Measurements from ENCODE around the gene MYO16. TPM values are rescaled to one million over a fixed set of nuclear protein-coding genes. Genes with fewer than 3 reads are reported as not detected.

Gene MYO16
- total RNA-seq, 4 donors from 2014 or later: under 0.01 to 0.21 TPM; not detected in 2

- TF ChIP-seq CTCF (IDR thresholded peaks at IDR 0.05) (no peak), EP300 (IDR thresholded peaks at IDR 0.05) (no peak), POLR2A (IDR thresholded peaks at IDR 0.05) (no peak)
- Histone ChIP-seq H3K4me1 (no peaks in the 10 kb centered on the region), H3K4me3 (no peak overlapping the region), H3K9me3 (no peaks in the 10 kb centered on the region), H3K27ac (no peak overlapping the region), H3K27me3 (no peaks in the 10 kb centered on the region), H3K36me3 (no peaks in the 10 kb centered on the region)
- 51 to 73% methylated on average over 3 of the region's 3 CpGs for whole genome bisulfite sequencing, 2 donors
- no peak for DNase-seq (ENCODE audit: low spot score in 2 of 2)
Observed at GRCh38 chr13:108785844-108786243, 156.4 kb downstream of the MYO16 start.

DNA sequence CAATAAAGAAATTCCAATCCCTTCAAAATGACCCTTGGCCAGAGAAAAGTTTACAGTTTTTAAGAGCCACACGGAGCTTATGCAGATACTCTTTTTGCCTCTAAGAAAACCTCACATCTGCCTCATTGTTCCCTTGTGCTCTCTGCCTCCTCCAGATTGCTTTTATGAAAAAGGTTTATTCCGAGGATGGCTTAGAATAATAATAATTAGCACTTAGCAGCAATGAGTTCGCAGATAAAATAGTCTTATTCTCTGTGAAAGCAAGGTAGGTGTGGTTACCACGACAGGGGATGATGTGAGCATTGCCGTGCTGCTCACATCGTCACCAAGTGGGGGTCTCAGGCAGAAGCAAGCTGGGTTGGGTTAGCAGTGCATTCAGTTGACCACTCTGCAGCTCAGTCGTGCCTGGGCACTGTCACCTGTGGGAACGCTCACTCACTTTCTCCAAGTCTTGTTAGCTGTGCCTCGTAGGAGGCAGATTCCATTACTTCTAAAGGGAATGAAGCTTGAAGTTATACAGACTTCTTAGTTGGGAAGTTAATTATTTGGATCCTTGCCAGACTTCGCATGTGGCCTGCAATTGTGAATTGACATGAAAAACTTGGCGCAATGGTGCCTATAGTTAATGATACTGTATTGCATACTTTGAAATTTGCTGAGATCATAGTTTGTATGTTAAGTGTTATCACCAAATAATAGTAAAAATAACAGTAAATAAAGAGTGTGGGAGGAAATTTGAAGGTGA is 157.2 kb downstream of the MYO16 start:
- Histone ChIP-seq H3K36me3 (no peaks in the 10 kb centered on the region), H3K27ac (no peak overlapping the region), H3K4me1 (no peaks in the 10 kb centered on the region), H3K9me3 (no peaks in the 10 kb centered on the region), H3K27me3 (no peaks in the 10 kb centered on the region), H3K4me3 (no peak overlapping the region)
- 34 to 48% methylated on average over 11 of the region's 11 CpGs for WGBS, 2 donors
- no peak for DNase-seq (ENCODE audit: low spot score in 2 of 2)
- TF ChIP-seq EP300 (IDR thresholded peaks at IDR 0.05): no peak
- TF ChIP-seq CTCF (IDR thresholded peaks at IDR 0.05): no peak
- TF ChIP-seq POLR2A (IDR thresholded peaks at IDR 0.05): no peak

- no peak for DNase-seq (ENCODE audit: low spot score in 2 of 2)
- no peaks in the 10 kb centered on the region for H3K4me1 ChIP-seq
- no peaks in the 10 kb centered on the region for H3K36me3 ChIP-seq
- H3K4me3 ChIP-seq: no peak overlapping the region
- H3K9me3 ChIP-seq: no peaks in the 10 kb centered on the region
- H3K27ac ChIP-seq: no peak overlapping the region
- no peaks in the 10 kb centered on the region for H3K27me3 ChIP-seq
- WGBS, 2 donors: 66% methylated on average over 14 of the region's 14 CpGs
- TF ChIP-seq CTCF (IDR thresholded peaks at IDR 0.05) (no peak), EP300 (IDR thresholded peaks at IDR 0.05) (no peak), POLR2A (IDR thresholded peaks at IDR 0.05) (no peak)
Observed at GRCh38 chr13:108787700-108788414, 158.4 kb downstream of the MYO16 start.

GRCh38 chr13:108789476-108789875 is 160.1 kb downstream of the MYO16 start:
- Histone ChIP-seq H3K9me3 (no peaks in the 10 kb centered on the region), H3K36me3 (no peaks in the 10 kb centered on the region), H3K27me3 (no peaks in the 10 kb centered on the region), H3K4me3 (no peak overlapping the region), H3K4me1 (no peaks in the 10 kb centered on the region), H3K27ac (no peak overlapping the region)
- DNase-seq (ENCODE audit: low spot score in 2 of 2): no peak
- WGBS, 2 donors: 85 to 96% methylated on average over 2 of the region's 2 CpGs
- no peak for TF ChIP-seq EP300 (IDR thresholded peaks at IDR 0.05)
- no peak for TF ChIP-seq POLR2A (IDR thresholded peaks at IDR 0.05)
- TF ChIP-seq CTCF (IDR thresholded peaks at IDR 0.05): no peak

DNA sequence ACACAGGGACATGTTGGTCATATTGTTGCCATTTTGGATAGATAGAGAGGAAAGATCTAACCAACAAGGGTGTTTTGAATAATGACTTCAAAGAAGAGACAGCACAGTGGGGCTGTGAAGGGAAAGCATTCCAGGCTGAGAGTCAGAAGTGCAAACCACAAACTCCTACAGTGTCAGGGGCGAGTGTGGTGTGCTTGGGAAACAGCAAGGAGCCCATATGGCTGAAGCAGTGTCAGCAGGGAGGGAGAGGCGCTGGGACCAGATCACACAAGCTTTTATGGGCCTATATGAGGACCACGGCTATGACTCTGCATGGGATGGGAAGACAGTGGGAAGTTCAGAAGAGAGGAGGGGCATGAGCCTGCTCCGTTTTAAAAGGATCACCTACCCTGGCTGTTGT is 166.4 kb downstream of the MYO16 start:
- H3K9me3 ChIP-seq: no peaks in the 10 kb centered on the region
- no peaks in the 10 kb centered on the region for H3K36me3 ChIP-seq
- DNase-seq (ENCODE audit: low spot score in 2 of 2): no peak
- H3K27me3 ChIP-seq: no peaks in the 10 kb centered on the region
- H3K27ac ChIP-seq: no peak overlapping the region
- TF ChIP-seq POLR2A (IDR thresholded peaks at IDR 0.05): no peak
- TF ChIP-seq EP300 (IDR thresholded peaks at IDR 0.05): no peak
- no peak for TF ChIP-seq CTCF (IDR thresholded peaks at IDR 0.05)
- H3K4me1 ChIP-seq: no peaks in the 10 kb centered on the region
- no peak overlapping the region for H3K4me3 ChIP-seq
- 66 to 67% methylated on average over 4 of the region's 4 CpGs for WGBS, 2 donors

All from tibial nerve (tissue), 4 donors.